Measurements from ENCODE around the gene CXCR3. TPM values are rescaled to one million over a fixed set of nuclear protein-coding genes. Genes with fewer than 3 reads are reported as not detected.

The CXCR3 gene
- total and polyA plus RNA-seq, 2 of the 13 experiments (the other 11 are each of a cell fraction or from before 2014, with no cell fraction given), result 0.18 TPM; not detected in 1

- no peak for DNase-seq (ENCODE audit: low spot score)
- Histone ChIP-seq H3K27me3 (ENCODE audit: control insufficient read depth in 1 of 2, insufficient read depth in 2 of 2, low read length in 2 of 2) (no peaks in the 10 kb centered on the region), H3K36me3 (replicated peaks in 1 of 2; ENCODE audit: control insufficient read depth in 1 of 2, insufficient read depth in 2 of 2, low read length in 2 of 2) (no peaks in the 10 kb centered on the region), H3K4me1 (ENCODE audit: insufficient read depth, low read length) (no peaks in the 10 kb centered on the region), H4K20me1 (ENCODE audit: insufficient read depth, low read length) (no peaks in the 10 kb centered on the region), H3K27ac (ENCODE audit: extremely low read length, insufficient read depth, low read length) (no peak overlapping the region), H2AFZ (ENCODE audit: low read length) (no peak overlapping the region), H3K4me2 (ENCODE audit: low read depth, low read length) (no peak overlapping the region), H3K9me3 (ENCODE audit: low read length) (no peaks in the 10 kb centered on the region), H3K79me2 (ENCODE audit: insufficient read depth, low read length) (no peaks in the 10 kb centered on the region), H3K4me3 (replicated peaks in 1 of 3; ENCODE audit: insufficient read depth in 1 of 3, low read depth in 2 of 3, low read length in 3 of 3) (no peak overlapping the region), H3K9ac (ENCODE audit: insufficient read depth, low read depth, low read length) (no peak overlapping the region)
- ChIA-PET CTCF (ENCODE audit: low intra/inter-chr PET ratio, low total read pairs) (no interaction called here), POLR2A (no interaction called here)
- 89% methylated on average over 6 of the region's 8 CpGs for WGBS (ENCODE audit: low lambda C conversion rate)
- no peak for FAIRE-seq
- in situ Hi-C loops (cut with HindIII; ENCODE audit: extremely low pct_ligation_motif_present, low pct_unique_long_range_greater_than_20kb), result no loop called here
- TF ChIP-seq ZFP91 (CRISPR knock-in tag; IDR thresholded peaks at IDR 0.05; ENCODE audit: borderline replicate concordance), result no peak
- TF ChIP-seq MIER2 (CRISPR knock-in tag; IDR thresholded peaks at IDR 0.05), result no peak
- TF ChIP-seq ZMYM3 (CRISPR knock-in tag; IDR thresholded peaks at IDR 0.05), result no peak
- TF ChIP-seq NR2C2 (CRISPR knock-in tag; IDR thresholded peaks at IDR 0.05; ENCODE audit: borderline replicate concordance), result no peak
- TF ChIP-seq MEIS2 (CRISPR knock-in tag; IDR thresholded peaks at IDR 0.05), result no peak
- TF ChIP-seq ZNF232 (CRISPR knock-in tag; IDR thresholded peaks at IDR 0.05; ENCODE audit: borderline replicate concordance), result no peak
- no peak for TF ChIP-seq TARDBP (CRISPR knock-in tag; IDR thresholded peaks at IDR 0.05)
- TF ChIP-seq ZMYM2 (CRISPR knock-in tag; IDR thresholded peaks at IDR 0.05), result no peak
- no peak for TF ChIP-seq PRPF4 (IDR thresholded peaks at IDR 0.05; ENCODE audit: low read depth, low read length, poor library complexity, severe bottlenecking)
- no peak for TF ChIP-seq ZNF383 (CRISPR knock-in tag; IDR thresholded peaks at IDR 0.05; ENCODE audit: borderline replicate concordance)
- TF ChIP-seq HMG20A (CRISPR knock-in tag; IDR thresholded peaks at IDR 0.05; ENCODE audit: borderline replicate concordance), result no peak
- no peak for TF ChIP-seq CREM (IDR thresholded peaks at IDR 0.05)
- TF ChIP-seq CREM (CRISPR knock-in tag; IDR thresholded peaks at IDR 0.05), result no peak
- no peak for ATAC-seq
- no TSS peak for BruUV-seq (replicated peaks)
- intact Hi-C loops (cut with micrococcal nuclease; ENCODE audit: unreplicated experiment), result no loop called here
These were observed 13.3 kb downstream of the CXCR3 start for GRCh38 chrX:71604796-71605568.

All from HepG2 (cell line).